HG02973 (cell line): ENCODE results near the gene ZDHHC22.

ENCODE experiments used
- ATAC-seq: cut with Tn5 transposase; IDR thresholded peaks from one replicate; pipeline ENCODE4 v1.9.1; 2021; ENCODE audit warnings: moderate library complexity; ENCODE audit not compliant: unreplicated experiment

Gene ZDHHC22

GRCh38 chr14:77128414-77128891 is 13.1 kb downstream of the ZDHHC22 start:
- no peak for ATAC-seq

- no peak for ATAC-seq
Observed at GRCh38 chr14:77126461-77126990, 15.1 kb downstream of the ZDHHC22 start.

DNA sequence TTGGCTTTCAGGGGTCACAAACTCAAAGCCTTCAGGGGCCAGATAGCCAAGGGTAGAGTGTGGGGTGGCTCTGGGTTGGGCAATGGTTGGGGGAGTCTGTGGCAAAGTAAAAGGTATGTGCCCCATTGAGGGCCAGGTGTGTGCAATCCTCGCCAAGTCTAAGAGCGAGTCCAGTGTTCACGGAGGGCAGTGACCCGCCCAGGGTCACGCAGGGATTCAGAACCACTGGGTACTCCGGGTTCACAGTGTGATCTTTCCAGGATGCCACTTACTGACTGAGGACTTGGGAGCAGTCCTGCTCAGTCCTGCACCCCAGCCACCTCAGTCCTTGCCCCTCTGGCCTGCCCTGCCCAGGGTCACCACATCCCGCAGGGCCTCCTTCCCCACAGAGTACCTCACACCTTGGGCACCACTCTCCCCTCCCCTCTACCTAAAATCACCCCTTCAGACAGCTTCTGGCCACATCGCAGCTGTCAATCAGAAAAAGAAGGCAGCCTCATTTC is 15.7 kb downstream of the ZDHHC22 start:
- no peak for ATAC-seq

- no peak for ATAC-seq
Observed at GRCh38 chr14:77125281-77125801, 16.2 kb downstream of the ZDHHC22 start.

DNA sequence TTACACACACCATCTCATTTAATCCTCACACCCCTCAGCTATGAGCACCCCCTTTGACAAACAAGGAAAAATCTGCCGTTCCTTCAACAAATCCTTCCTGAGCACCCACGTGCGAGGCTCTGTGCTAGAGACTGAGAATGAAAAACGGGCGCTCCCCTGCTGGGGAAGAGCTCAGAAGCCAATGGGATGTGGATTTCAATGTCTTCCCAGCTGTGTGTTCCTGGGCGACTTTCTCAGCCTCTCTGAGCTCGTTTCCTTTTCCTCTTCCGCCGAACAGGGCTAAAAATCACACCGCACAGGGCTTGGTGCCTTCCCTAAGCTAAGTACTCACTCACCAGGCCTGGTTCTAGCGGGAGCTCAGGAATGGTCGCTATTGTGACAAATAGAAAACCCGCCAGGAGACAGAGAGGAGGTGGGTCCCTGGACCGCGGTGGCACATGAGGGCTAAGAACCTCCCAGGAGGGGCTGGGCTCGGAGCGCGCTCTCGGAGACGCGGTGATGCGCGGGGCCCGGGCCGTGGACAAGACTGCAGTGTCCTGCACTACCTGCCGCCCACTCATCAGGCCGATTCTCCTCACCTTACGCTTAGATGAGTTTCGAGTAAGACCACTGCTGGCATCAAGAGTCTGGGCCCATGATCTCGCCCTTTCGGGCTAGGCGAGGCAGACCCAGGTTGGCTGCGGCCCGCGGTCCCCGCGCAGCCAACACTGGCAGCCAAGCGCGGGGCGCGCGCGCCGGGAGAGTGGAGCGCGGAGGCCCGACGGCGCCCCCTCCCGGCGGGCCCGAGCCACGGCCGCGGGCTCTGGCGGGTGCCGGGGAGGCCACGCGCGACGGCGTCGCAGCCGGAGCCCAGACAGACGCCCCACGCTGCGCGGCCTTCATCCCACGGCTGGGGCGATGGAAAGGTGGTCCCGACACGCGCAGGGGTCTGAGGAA is 17.0 kb downstream of the ZDHHC22 start:
- no peak for ATAC-seq

GRCh38 chr14:77123381-77124325 is 17.9 kb downstream of the ZDHHC22 start:
- ATAC-seq: no peak

- no peak for ATAC-seq
Observed at GRCh38 chr14:77122526-77123125, 19.0 kb downstream of the ZDHHC22 start.

DNA sequence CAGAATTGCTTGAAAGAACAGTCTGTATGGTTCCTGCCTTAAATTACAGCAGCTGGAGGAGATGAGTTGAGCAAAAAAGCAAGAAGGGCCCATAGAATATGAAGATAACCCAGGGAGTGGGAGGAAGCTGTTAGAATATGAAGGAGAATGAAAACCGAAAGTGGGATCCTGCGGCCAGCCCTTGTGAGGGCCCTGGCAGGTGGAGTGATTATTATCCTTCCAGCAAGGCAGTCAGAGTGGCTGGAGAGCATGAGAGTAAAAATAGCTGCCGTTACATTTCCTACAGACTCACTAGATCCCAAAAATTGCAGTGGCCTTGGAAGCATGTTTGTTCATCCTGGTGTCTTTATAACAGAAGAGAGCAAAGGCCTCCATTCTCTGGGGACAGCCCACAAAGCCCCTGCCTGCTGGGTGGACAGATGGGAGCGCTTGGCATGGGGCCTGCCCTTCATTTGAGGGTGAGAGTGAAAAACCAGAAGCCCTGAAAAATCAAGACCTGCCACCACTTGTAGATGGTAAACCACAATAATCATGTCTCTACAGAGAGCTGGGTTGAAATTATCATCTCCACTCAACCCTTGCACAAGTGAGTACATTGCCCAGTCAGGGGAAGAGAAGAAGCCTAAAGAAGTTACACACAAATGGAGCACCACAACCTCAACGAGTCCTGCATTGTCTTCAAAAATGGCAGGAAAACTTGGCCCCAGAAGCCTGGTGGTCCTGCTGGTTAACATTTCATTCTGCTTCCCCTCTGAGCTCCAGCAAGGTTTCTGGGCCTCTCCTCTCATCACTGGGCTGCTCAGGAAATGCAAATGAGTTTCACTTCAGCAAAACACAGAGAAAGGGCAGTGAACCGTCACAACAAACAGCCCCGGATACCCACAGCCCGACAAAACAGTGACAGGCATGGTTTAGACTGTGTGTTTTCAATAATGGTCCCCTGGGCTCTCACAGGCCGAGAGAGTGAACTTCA is 20.5 kb downstream of the ZDHHC22 start:
- ATAC-seq: peak; percentile 90

- no peak for ATAC-seq
Observed at GRCh38 chr14:77119851-77120250, 21.7 kb downstream of the ZDHHC22 start.

DNA sequence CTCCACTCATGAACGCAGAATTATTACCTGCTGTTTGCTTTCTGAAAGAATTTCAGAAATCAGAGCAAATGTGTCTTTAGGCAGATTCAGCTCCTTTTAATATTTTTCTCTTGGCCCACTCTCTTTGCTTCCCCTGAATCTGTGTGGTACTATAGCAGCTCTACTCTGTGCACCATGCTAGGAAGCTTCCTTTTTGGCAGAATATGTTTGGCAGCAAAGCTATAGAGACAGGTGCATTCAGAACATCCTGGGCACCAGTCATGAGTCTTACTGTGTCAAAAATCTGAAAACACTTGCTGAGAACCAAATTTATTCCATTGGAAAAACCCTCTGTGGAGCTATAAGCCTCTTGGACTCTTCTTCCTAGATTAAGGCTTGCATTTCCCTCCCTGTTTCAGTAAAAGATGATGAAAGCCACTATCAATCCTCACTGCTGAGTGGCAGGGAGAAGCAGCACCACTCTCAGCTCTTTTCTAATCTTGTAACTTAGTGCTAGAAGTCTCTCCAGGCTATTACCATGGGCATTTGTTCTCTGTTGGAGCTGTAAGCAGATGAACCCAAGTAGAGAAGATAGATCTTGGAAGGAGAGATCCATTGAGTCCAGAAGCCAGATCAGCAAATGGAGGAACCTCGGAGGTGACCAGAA is 25.3 kb downstream of the ZDHHC22 start:
- no peak for ATAC-seq

DNA sequence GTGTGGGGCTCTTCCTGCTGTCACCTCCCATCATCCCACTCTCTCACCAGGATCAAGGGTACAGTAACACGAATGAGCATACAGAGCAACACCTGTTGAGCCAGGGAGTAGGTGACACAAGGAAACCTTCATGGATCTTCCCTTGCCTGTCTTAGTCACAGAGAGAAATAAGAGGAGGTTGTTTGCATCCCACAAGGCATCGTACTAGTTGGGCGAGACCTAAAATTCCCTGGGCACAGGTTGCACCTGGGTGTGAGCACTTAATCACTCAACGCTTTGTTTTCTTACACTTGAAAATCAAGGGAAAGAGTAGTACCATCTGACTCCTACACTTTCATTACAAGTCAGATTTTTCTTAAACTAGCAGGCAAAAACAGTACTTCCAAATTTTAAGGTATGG is 27.0 kb downstream of the ZDHHC22 start:
- no peak for ATAC-seq

DNA sequence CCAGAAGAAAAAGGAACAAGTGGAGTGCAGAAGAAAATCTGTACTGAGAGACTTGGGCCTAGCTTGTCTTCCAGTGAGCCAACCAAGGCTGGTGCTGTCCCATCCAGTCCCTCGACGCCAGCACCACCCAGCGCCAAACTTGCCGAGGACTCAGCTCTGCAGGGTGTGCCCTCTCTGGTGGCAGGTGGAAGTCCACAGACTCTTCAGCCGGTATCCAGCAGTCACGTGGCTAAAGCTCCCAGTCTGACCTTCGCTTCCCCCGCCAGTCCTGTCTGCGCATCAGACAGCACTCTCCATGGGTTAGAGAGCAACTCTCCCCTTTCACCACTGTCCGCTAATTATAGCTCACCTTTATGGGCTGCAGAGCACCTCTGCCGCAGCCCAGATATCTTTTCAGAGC is 27.9 kb downstream of the ZDHHC22 start:
- no peak for ATAC-seq

DNA sequence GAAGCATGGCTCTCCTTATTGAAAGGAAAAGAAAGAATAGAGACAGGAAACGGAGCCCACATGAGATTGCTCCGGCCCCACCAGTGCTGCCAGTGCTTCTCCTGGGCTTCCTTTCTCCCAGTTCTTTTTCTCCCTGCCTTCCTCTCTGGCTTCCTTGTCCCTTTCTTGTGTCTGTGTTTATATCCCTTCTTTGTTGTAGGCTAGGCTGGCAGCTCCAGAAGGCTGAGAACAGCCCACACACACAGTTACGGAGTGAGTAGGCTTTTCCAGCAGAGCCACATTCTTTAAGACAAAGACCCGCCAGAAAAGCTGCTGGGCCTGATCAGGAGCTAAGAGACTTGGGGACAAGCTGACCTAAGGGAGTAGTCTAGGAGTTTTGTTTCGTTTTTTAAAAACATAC is 30.6 kb downstream of the ZDHHC22 start:
- ATAC-seq: no peak

DNA sequence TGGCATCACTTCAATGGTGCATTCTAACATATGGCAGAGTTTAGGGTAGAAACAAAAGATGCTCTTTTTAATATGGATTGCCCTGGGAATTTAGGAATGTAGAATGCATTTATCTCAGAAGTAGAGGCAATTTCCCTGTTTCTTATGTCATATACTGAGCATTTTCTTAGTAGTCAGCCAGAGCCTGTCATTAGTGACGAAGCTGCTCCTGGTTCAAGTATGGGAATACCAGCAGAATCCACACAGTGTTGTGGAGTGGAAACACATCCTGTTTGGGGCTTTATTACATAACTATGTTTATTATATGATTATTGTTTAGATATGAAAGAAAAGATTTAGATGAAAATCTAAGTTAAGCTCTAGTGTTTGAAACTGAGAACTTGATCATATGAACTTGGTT is 31.3 kb downstream of the ZDHHC22 start:
- no peak for ATAC-seq

- ATAC-seq: no peak
Observed at GRCh38 chr14:77109656-77110055, 31.9 kb downstream of the ZDHHC22 start.

- no peak for ATAC-seq
Observed at GRCh38 chr14:77108753-77109152, 32.8 kb downstream of the ZDHHC22 start.

DNA sequence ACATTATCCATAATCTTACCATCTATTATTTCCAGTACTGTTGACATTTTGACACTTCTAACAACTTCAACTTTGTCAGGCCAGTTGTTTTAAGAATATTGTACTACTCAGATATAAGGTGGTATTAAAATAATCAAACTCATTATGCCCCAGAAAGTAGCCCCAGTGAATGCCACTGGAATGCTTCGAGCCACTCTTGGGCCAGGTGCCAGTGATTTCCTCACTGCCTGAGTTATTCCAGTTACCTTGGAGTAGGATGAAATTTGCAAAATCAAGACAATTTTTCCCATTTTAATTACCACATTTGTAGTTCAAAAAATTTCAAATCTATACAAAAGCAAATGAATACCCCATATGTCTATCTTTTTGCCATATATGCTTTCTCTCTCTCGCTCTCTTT is 34.4 kb downstream of the ZDHHC22 start:
- no peak for ATAC-seq

- no peak for ATAC-seq
Observed at GRCh38 chr14:77106666-77107065, 34.9 kb downstream of the ZDHHC22 start.
